ENCODE data around the gene SMARCA4. TPM values are rescaled to one million over a fixed set of nuclear protein-coding genes. Genes with fewer than 3 reads are reported as not detected.

Gene SMARCA4
- total and polyA plus RNA-seq, 7 donors, result 22.5 to 73.9 (median 39.1) TPM

DNA sequence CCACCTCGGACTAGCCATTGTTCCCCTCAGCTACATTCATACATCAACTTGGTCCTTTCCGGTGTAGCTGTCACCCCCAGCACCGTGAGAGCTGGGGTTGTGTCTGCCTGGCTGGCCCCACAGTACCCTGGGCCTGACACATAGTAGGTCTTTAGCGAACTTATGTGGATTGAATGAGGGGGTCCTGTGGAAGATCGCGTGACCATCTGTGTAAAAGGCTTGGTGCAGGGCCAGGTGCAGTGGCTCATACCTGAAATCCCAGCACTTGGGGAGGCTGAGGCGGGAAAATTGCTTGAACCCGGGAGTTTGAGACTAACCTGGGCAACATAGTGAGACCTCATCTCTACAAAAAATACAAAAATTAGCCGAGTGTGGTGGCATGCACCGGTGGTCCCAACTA, 2.0 kb downstream of the SMARCA4 start:
- peaks cover 0 to 34% (median 19%) of the 10 kb centered on the region in 4 donors for H3K4me1 ChIP-seq
- WGBS, 2 donors, result 89% methylated on average over 10 of the region's 10 CpGs
- H3K27me3 ChIP-seq, result no peaks in the 10 kb centered on the region
- no peak overlapping the region for H3K27ac ChIP-seq
- no peak for DNase-seq
- TF ChIP-seq POLR2A (IDR thresholded peaks at IDR 0.05), result no peak
- TF ChIP-seq, protein P1, sequence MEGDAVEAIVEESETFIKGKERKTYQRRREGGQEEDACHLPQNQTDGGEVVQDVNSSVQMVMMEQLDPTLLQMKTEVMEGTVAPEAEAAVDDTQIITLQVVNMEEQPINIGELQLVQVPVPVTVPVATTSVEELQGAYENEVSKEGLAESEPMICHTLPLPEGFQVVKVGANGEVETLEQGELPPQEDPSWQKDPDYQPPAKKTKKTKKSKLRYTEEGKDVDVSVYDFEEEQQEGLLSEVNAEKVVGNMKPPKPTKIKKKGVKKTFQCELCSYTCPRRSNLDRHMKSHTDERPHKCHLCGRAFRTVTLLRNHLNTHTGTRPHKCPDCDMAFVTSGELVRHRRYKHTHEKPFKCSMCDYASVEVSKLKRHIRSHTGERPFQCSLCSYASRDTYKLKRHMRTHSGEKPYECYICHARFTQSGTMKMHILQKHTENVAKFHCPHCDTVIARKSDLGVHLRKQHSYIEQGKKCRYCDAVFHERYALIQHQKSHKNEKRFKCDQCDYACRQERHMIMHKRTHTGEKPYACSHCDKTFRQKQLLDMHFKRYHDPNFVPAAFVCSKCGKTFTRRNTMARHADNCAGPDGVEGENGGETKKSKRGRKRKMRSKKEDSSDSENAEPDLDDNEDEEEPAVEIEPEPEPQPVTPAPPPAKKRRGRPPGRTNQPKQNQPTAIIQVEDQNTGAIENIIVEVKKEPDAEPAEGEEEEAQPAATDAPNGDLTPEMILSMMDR (IDR thresholded peaks at IDR 0.05), result no peak
- TF ChIP-seq POLR2AphosphoS5 (IDR thresholded peaks at IDR 0.05), result no peak
- no peak for TF ChIP-seq EP300 (IDR thresholded peaks at IDR 0.05)
- H3K4me3 ChIP-seq, result no peak overlapping the region
- H3K9me3 ChIP-seq, result no peaks in the 10 kb centered on the region
- intact Hi-C loops (cut with DNase I), result no loop called here
- no peaks in the 10 kb centered on the region for H3K36me3 ChIP-seq

GRCh38 chr19:10963865-10964264, 3.0 kb downstream of the SMARCA4 start:
- Histone ChIP-seq H3K36me3 (no peaks in the 10 kb centered on the region), H3K27me3 (no peaks in the 10 kb centered on the region), H3K4me1 (peaks cover 0 to 34% (median 19%) of the 10 kb centered on the region in 4 donors), H3K4me3 (no peak overlapping the region), H3K9me3 (no peaks in the 10 kb centered on the region), H3K27ac (no peak overlapping the region)
- intact Hi-C loops (cut with DNase I), result no loop called here
- 76 to 86% methylated on average over 4 of the region's 4 CpGs for WGBS, 2 donors
- TF ChIP-seq POLR2AphosphoS5 (IDR thresholded peaks at IDR 0.05), result no peak
- no peak for DNase-seq

GRCh38 chr19:10964903-10965302, 4.1 kb downstream of the SMARCA4 start:
- intact Hi-C loops (cut with DNase I), result no loop called here
- DNase-seq, result no peak
- Histone ChIP-seq H3K9me3 (no peaks in the 10 kb centered on the region), H3K36me3 (no peaks in the 10 kb centered on the region), H3K27ac (no peak overlapping the region), H3K27me3 (no peaks in the 10 kb centered on the region), H3K4me1 (peaks cover 0 to 27% (median 15%) of the 10 kb centered on the region in 4 donors), H3K4me3 (no peak overlapping the region)
- 97 to 98% methylated on average over 4 of the region's 4 CpGs for WGBS, 2 donors
- TF ChIP-seq POLR2A (IDR thresholded peaks at IDR 0.05) (no peak), POLR2AphosphoS5 (IDR thresholded peaks at IDR 0.05) (no peak)
- TF ChIP-seq, protein P1 (IDR thresholded peaks at IDR 0.05), result no peak

DNA sequence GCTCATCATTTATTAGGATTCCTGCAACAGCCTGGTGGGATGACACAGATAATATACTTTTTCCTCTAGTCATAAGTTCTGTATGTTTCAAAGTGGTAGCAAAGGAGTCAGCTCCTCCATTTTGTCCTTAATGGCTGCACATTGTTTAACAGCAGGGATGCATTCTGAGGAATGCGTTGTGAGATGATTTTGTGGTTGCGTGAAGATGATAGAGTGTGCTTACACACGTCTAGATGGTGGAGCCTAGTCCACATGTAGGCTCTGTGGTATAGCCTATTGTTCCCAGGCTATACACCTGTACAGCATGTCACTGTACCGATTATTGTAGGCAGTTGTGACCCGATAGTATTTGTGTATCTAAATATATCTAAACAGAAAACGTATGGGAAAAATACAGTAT, 4.6 kb downstream of the SMARCA4 start:
- no peaks in the 10 kb centered on the region for H3K9me3 ChIP-seq
- intact Hi-C loops (cut with DNase I), result no loop called here
- H3K4me1 ChIP-seq, result peaks cover 0 to 23% (median 13%) of the 10 kb centered on the region in 4 donors
- no peaks in the 10 kb centered on the region for H3K27me3 ChIP-seq
- no peak overlapping the region for H3K27ac ChIP-seq
- no peak for DNase-seq
- no peaks in the 10 kb centered on the region for H3K36me3 ChIP-seq
- no peak overlapping the region for H3K4me3 ChIP-seq
- WGBS, 2 donors, result 84 to 86% methylated on average over 6 of the region's 6 CpGs
- TF ChIP-seq POLR2AphosphoS5 (IDR thresholded peaks at IDR 0.05), result no peak
- TF ChIP-seq, protein P1 (IDR thresholded peaks at IDR 0.05), result no peak
- no peak for TF ChIP-seq POLR2A (IDR thresholded peaks at IDR 0.05)

GRCh38 chr19:10966809-10967208, 6.0 kb downstream of the SMARCA4 start:
- 90 to 91% methylated on average over 8 of the region's 8 CpGs for WGBS, 2 donors
- no peaks in the 10 kb centered on the region for H3K9me3 ChIP-seq
- DNase-seq, result no peak
- intact Hi-C loops (cut with DNase I), result no loop called here
- no peaks in the 10 kb centered on the region for H3K27me3 ChIP-seq
- no peak overlapping the region for H3K27ac ChIP-seq
- no peaks in the 10 kb centered on the region for H3K36me3 ChIP-seq
- no peak overlapping the region for H3K4me3 ChIP-seq
- TF ChIP-seq, protein P1 (IDR thresholded peaks at IDR 0.05), result no peak
- TF ChIP-seq EP300 (IDR thresholded peaks at IDR 0.05) (no peak), POLR2A (IDR thresholded peaks at IDR 0.05) (no peak), POLR2AphosphoS5 (IDR thresholded peaks at IDR 0.05) (no peak)
- peaks cover 0 to 23% (median 12%) of the 10 kb centered on the region in 4 donors for H3K4me1 ChIP-seq
